HepG2 (cell line): ENCODE measurements around the gene SCT. TPM values are rescaled to one million over a fixed set of nuclear protein-coding genes. Genes with fewer than 3 reads are reported as not detected.

Source experiments
- PLRG1 ChIP-seq: fragments of 450-650 bp; conservative IDR thresholded peaks from 2 replicates; pipeline ENCODE4 v1.6.1; 2016
- PRDM10 ChIP-seq: sonication (generic); formaldehyde crosslinking; IDR thresholded peaks from 2 replicates; pipeline ENCODE4 v1.4.0; 2020; ENCODE audit warnings: low read depth, missing genetic modification reagents
- SALL1 ChIP-seq: sonication (generic); formaldehyde crosslinking; IDR thresholded peaks from 2 replicates; pipeline ENCODE4 v1.8.0; 2022; ENCODE audit warnings: mild to moderate bottlenecking, missing genetic modification reagents
- TAF1 ChIP-seq: sonication (generic); formaldehyde crosslinking; IDR thresholded peaks from 2 replicates; pipeline ENCODE4 v1.4.0; 2020; ENCODE audit warnings: missing genetic modification reagents
- ZNF768 ChIP-seq: sonication (generic); formaldehyde crosslinking; IDR thresholded peaks from 2 replicates; pipeline ENCODE4 v1.4.0; 2020; ENCODE audit warnings: missing genetic modification reagents
- polyA plus RNA-seq, 8 experiments: library from polyadenylated mRNA; depleted of rRNA in 3 of 8; stranded (reverse) in 7 of 8; unstranded in 1 of 8; fragments of >200 nt; fragmentation: Illumina TruSeq in 4 of 8; extraction: Trizol in 4 of 8; gene quantifications; 2 replicates each; pipeline versions ENCODE4 v1.2.1 to v1.2.3, GENCODE V29; 2011 to 2016; ENCODE audit warnings: low read depth in 4 of 8, missing spikeins in 1 of 8, mixed read lengths in 1 of 8; ENCODE audit not compliant: insufficient read depth in 1 of 8
- total RNA-seq, 5 experiments: library from RNA; depleted of rRNA; stranded (reverse); fragments of >200 nt; fragmentation: Illumina TruSeq; extraction: Trizol; gene quantifications; 2 replicates each; pipeline ENCODE4 v1.2.3, GENCODE V29; 2016; ENCODE audit warnings: low read depth in 1 of 5
- TF ChIP-seq, protein P1 (sequence below): sonication (generic); formaldehyde crosslinking; IDR thresholded peaks from 2 replicates; pipeline ENCODE4 v1.8.0; 2023; ENCODE audit warnings: mild to moderate bottlenecking, missing genetic modification reagents

The SCT gene
- total and polyA plus RNA-seq, 2 of the 13 experiments (the other 11 are each of a cell fraction or from before 2014, with no cell fraction given), result not detected

GRCh38 chr11:576811-577610 lies 50.0 kb downstream of the SCT start (continued):
- TF ChIP-seq PRDM10 (0 out of 2 replicates have a peak, but pooled peaks have one; percentile 22), ZNF768 (CRISPR knock-in tag) (peak; percentile 44; the same call in 1 of the 2 replicates), SALL1 (no peak), PLRG1 (no peak), TAF1 (CRISPR knock-in tag) (no peak)
- TF ChIP-seq, protein P1, sequence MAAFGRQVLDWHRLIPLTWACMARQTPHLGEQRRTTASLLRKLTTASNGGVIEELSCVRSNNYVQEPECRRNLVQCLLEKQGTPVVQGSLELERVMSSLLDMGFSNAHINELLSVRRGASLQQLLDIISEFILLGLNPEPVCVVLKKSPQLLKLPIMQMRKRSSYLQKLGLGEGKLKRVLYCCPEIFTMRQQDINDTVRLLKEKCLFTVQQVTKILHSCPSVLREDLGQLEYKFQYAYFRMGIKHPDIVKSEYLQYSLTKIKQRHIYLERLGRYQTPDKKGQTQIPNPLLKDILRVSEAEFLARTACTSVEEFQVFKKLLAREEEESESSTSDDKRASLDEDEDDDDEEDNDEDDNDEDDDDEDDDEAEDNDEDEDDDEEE (CRISPR knock-in tag), result 0 out of 2 replicates have a peak, but pooled peaks have one; percentile 40

Other genes with a start within 250 kb of the SCT start
- gene PKP3, start 233.0 kb downstream of the SCT start, total RNA-seq (2016; rRNA removed; fragmentation: Illumina TruSeq; extraction: Trizol), result 21.1 and 28.7 TPM in 2 replicates
- 18.0 and 25.1 TPM in 2 replicates for gene PKP3, start 233.0 kb downstream of the SCT start, polyA plus RNA-seq (2011; rRNA removed)
- 0.80 and 2.1 TPM in 2 replicates for gene SIGIRR, start 212.2 kb downstream of the SCT start, total RNA-seq (2016; rRNA removed; fragmentation: Illumina TruSeq; extraction: Trizol)
- 1.2 and 2.1 TPM in 2 replicates for gene SIGIRR, start 212.2 kb downstream of the SCT start, polyA plus RNA-seq (2011; rRNA removed)
- gene ANO9, start 185.2 kb downstream of the SCT start, total RNA-seq (2016; rRNA removed; fragmentation: Illumina TruSeq; extraction: Trizol), result 1.5 and 8.9 TPM in 2 replicates
- 14.3 and 19.9 TPM in 2 replicates for gene ANO9, start 185.2 kb downstream of the SCT start, polyA plus RNA-seq (2011; rRNA removed)
- 11.3 and 21.7 TPM in 2 replicates for gene PTDSS2, start 176.9 kb downstream of the SCT start, total RNA-seq (2016; rRNA removed; fragmentation: Illumina TruSeq; extraction: Trizol)
- gene PTDSS2, start 176.9 kb downstream of the SCT start, polyA plus RNA-seq (2011; rRNA removed), result 26.4 and 37.6 TPM in 2 replicates
- 74.1 and 81.3 TPM in 2 replicates for gene RNH1, start 119.9 kb downstream of the SCT start, total RNA-seq (2016; rRNA removed; fragmentation: Illumina TruSeq; extraction: Trizol)
- 36.0 and 51.4 TPM in 2 replicates for gene RNH1, start 119.9 kb downstream of the SCT start, polyA plus RNA-seq (2011; rRNA removed)
- 47.5 and 50.0 TPM in 2 replicates for gene HRAS, start 91.6 kb downstream of the SCT start, total RNA-seq (2016; rRNA removed; fragmentation: Illumina TruSeq; extraction: Trizol)
- 32.9 TPM in 2 replicates for gene HRAS, start 91.6 kb downstream of the SCT start, polyA plus RNA-seq (2011; rRNA removed)
- gene LRRC56, start 89.7 kb downstream of the SCT start, total RNA-seq (2016; rRNA removed; fragmentation: Illumina TruSeq; extraction: Trizol), result 0.08 and 0.11 TPM in 2 replicates
- gene LRRC56, start 89.7 kb downstream of the SCT start, polyA plus RNA-seq (2011; rRNA removed), result 0.29 and 0.46 TPM in 2 replicates
- gene LMNTD2, start 66.4 kb downstream of the SCT start, total RNA-seq (2016; rRNA removed; fragmentation: Illumina TruSeq; extraction: Trizol), result 0.25 and 1.1 TPM in 2 replicates
- gene LMNTD2, start 66.4 kb downstream of the SCT start, polyA plus RNA-seq (2011; rRNA removed), result 3.1 and 3.6 TPM in 2 replicates
- 13.1 and 20.2 TPM in 2 replicates for gene RASSF7, start 66.2 kb downstream of the SCT start, total RNA-seq (2016; rRNA removed; fragmentation: Illumina TruSeq; extraction: Trizol)
- 28.6 and 36.4 TPM in 2 replicates for gene RASSF7, start 66.2 kb downstream of the SCT start, polyA plus RNA-seq (2011; rRNA removed)
- 13.7 and 16.7 TPM in 2 replicates for gene PHRF1, start 50.7 kb downstream of the SCT start, total RNA-seq (2016; rRNA removed; fragmentation: Illumina TruSeq; extraction: Trizol)
- 8.2 and 11.2 TPM in 2 replicates for gene PHRF1, start 50.7 kb downstream of the SCT start, polyA plus RNA-seq (2011; rRNA removed)
- gene IRF7, start 11.2 kb downstream of the SCT start, total RNA-seq (2016; rRNA removed; fragmentation: Illumina TruSeq; extraction: Trizol), result not detected in 2 replicates
- 0.04 TPM in 1 of 2 replicates, not detected in the other for gene IRF7, start 11.2 kb downstream of the SCT start, polyA plus RNA-seq (2011; rRNA removed)
- gene CDHR5, start 2.2 kb downstream of the SCT start, total RNA-seq (2016; rRNA removed; fragmentation: Illumina TruSeq; extraction: Trizol), result 0.21 and 0.46 TPM in 2 replicates
- 0.68 and 0.71 TPM in 2 replicates for gene CDHR5, start 2.2 kb downstream of the SCT start, polyA plus RNA-seq (2011; rRNA removed)
- 0.13 TPM in 1 of 2 replicates, not detected in the other for gene DRD4, start 10.1 kb upstream of the SCT start, total RNA-seq (2016; rRNA removed; fragmentation: Illumina TruSeq; extraction: Trizol)
- gene DRD4, start 10.1 kb upstream of the SCT start, polyA plus RNA-seq (2011; rRNA removed), result 0.09 TPM in 2 replicates
- 18.2 and 29.6 TPM in 2 replicates for gene DEAF1, start 68.0 kb upstream of the SCT start, total RNA-seq (2016; rRNA removed; fragmentation: Illumina TruSeq; extraction: Trizol)
- 22.3 and 31.6 TPM in 2 replicates for gene DEAF1, start 68.0 kb upstream of the SCT start, polyA plus RNA-seq (2011; rRNA removed)
- gene TMEM80, start 68.6 kb upstream of the SCT start, total RNA-seq (2016; rRNA removed; fragmentation: Illumina TruSeq; extraction: Trizol), result 2.7 and 5.6 TPM in 2 replicates
- gene TMEM80, start 68.6 kb upstream of the SCT start, polyA plus RNA-seq (2011; rRNA removed), result 17.1 and 20.9 TPM in 2 replicates
- gene EPS8L2, start 79.0 kb upstream of the SCT start, total RNA-seq (2016; rRNA removed; fragmentation: Illumina TruSeq; extraction: Trizol), result 55.6 and 89.3 TPM in 2 replicates
- 416 and 597 TPM in 2 replicates for gene EPS8L2, start 79.0 kb upstream of the SCT start, polyA plus RNA-seq (2011; rRNA removed)
- gene TALDO1, start 120.3 kb upstream of the SCT start, total RNA-seq (2016; rRNA removed; fragmentation: Illumina TruSeq; extraction: Trizol), result 240 and 336 TPM in 2 replicates
- 88.1 and 107 TPM in 2 replicates for gene TALDO1, start 120.3 kb upstream of the SCT start, polyA plus RNA-seq (2011; rRNA removed)
- gene GATD1, start 150.3 kb upstream of the SCT start, total RNA-seq (2016; rRNA removed; fragmentation: Illumina TruSeq; extraction: Trizol), result 35.8 and 60.5 TPM in 2 replicates
- gene GATD1, start 150.3 kb upstream of the SCT start, polyA plus RNA-seq (2011; rRNA removed), result 31.3 and 40.0 TPM in 2 replicates
- gene CEND1, start 162.9 kb upstream of the SCT start, total RNA-seq (2016; rRNA removed; fragmentation: Illumina TruSeq; extraction: Trizol), result not detected in 2 replicates
- gene CEND1, start 162.9 kb upstream of the SCT start, polyA plus RNA-seq (2011; rRNA removed), result not detected in 2 replicates
- gene SLC25A22, start 171.1 kb upstream of the SCT start, total RNA-seq (2016; rRNA removed; fragmentation: Illumina TruSeq; extraction: Trizol), result 8.0 and 12.4 TPM in 2 replicates
- 19.2 and 20.5 TPM in 2 replicates for gene SLC25A22, start 171.1 kb upstream of the SCT start, polyA plus RNA-seq (2011; rRNA removed)
- 7.9 and 16.0 TPM in 2 replicates for gene PIDD1, start 178.1 kb upstream of the SCT start, total RNA-seq (2016; rRNA removed; fragmentation: Illumina TruSeq; extraction: Trizol)
- gene PIDD1, start 178.1 kb upstream of the SCT start, polyA plus RNA-seq (2011; rRNA removed), result 14.3 and 17.7 TPM in 2 replicates
- 2,049 and 2,106 TPM in 2 replicates for gene RPLP2, start 182.8 kb upstream of the SCT start, total RNA-seq (2016; rRNA removed; fragmentation: Illumina TruSeq; extraction: Trizol)
- gene RPLP2, start 182.8 kb upstream of the SCT start, polyA plus RNA-seq (2011; rRNA removed), result 895 and 978 TPM in 2 replicates
- gene PNPLA2, start 191.7 kb upstream of the SCT start, total RNA-seq (2016; rRNA removed; fragmentation: Illumina TruSeq; extraction: Trizol), result 4.8 and 10.5 TPM in 2 replicates
- gene PNPLA2, start 191.7 kb upstream of the SCT start, polyA plus RNA-seq (2011; rRNA removed), result 43.2 and 58.1 TPM in 2 replicates
- gene CRACR2B, start 200.7 kb upstream of the SCT start, total RNA-seq (2016; rRNA removed; fragmentation: Illumina TruSeq; extraction: Trizol), result 8.9 and 14.9 TPM in 2 replicates
- gene CRACR2B, start 200.7 kb upstream of the SCT start, polyA plus RNA-seq (2011; rRNA removed), result 21.0 and 27.7 TPM in 2 replicates
- 54.0 and 125 TPM in 2 replicates for gene CD151, start 205.8 kb upstream of the SCT start, total RNA-seq (2016; rRNA removed; fragmentation: Illumina TruSeq; extraction: Trizol)
- gene CD151, start 205.8 kb upstream of the SCT start, polyA plus RNA-seq (2011; rRNA removed), result 197 and 287 TPM in 2 replicates
- 114 and 146 TPM in 2 replicates for gene POLR2L, start 215.3 kb upstream of the SCT start, total RNA-seq (2016; rRNA removed; fragmentation: Illumina TruSeq; extraction: Trizol)
- 104 and 115 TPM in 2 replicates for gene POLR2L, start 215.3 kb upstream of the SCT start, polyA plus RNA-seq (2011; rRNA removed)
- gene TSPAN4, start 215.7 kb upstream of the SCT start, total RNA-seq (2016; rRNA removed; fragmentation: Illumina TruSeq; extraction: Trizol), result 13.2 and 31.7 TPM in 2 replicates
- 68.3 and 88.5 TPM in 2 replicates for gene TSPAN4, start 215.7 kb upstream of the SCT start, polyA plus RNA-seq (2011; rRNA removed)